K562 (cell line): Measurements from ENCODE around the gene SYDE1. TPM values are rescaled to one million over a fixed set of nuclear protein-coding genes. Genes with fewer than 3 reads are reported as not detected.

Source experiments
- ATAC-seq: fragments of 200-7000 bp; cut with Tn5 transposase; 3 replicates; pipeline ENCODE4 v1.9.1; 2020; ENCODE audit warnings: moderate library complexity
- BruUV-seq: library from RNA; stranded (reverse); fragments of 400-500 nt; replicated peaks from 2 replicates; lab custom pipeline; 2021; lab: Mats Ljungman, UMichigan
- CTCF ChIA-PET: fragments of 300-600 bp; formaldehyde crosslinking; extraction: SDS; loops from one replicate; lab custom pipeline; 2021; ENCODE audit warnings: low intra/inter-chr PET ratio; lab: Yijun Ruan, JAX
- POLR2A ChIA-PET: fragments of 300-600, 350-650 bp; sonication (Branson Sonifier 250); formaldehyde crosslinking; extraction: SDS; loops from one replicate; lab custom pipeline; 2021; ENCODE audit warnings: antibody characterized with exemption, inconsistent platforms; lab: Yijun Ruan, JAX
- DNase-seq, 4 experiments: peaks; one replicate each; pipeline versions ENCODE4 v3.0.0 to v3.0.0-alpha.2; 2011 to 2018; ENCODE audit warnings: low spot score in 3 of 4, mixed read lengths in 3 of 4; ENCODE audit errors: extremely low read depth in 1 of 4
- FAIRE-seq: peaks from 2 replicates; lab custom pipeline; 2011; peaks lifted over from hg19 to GRCh38; lab: Jason Lieb, UNC
- H2AFZ ChIP-seq: 2 replicates; pipeline ENCODE4 v1.6.0; 2011; ENCODE audit warnings: low read depth, low read length, control low read depth, inconsistent platforms
- H3K27ac ChIP-seq: fragments of 200-600 bp; 3 replicates; pipeline ENCODE4 v1.8.0; 2011; ENCODE audit warnings: low read depth, mild to moderate bottlenecking, control low read depth, inconsistent platforms, low read length, moderate library complexity, mixed read lengths; ENCODE audit errors: extremely low read depth
- H3K27me3 ChIP-seq, 2 experiments: fragments of 300-600 bp in 1 of 2; 2 replicates in 1 of 2; 3 replicates in 1 of 2; pipeline versions ENCODE4 v1.6.0 to v1.8.0; 2011; ENCODE audit warnings: inconsistent platforms in 2 of 2, low read length in 2 of 2, mild to moderate bottlenecking in 1 of 2, mixed read lengths in 1 of 2, moderate library complexity in 1 of 2; ENCODE audit not compliant: control insufficient read depth in 2 of 2, insufficient read depth in 2 of 2
- H3K36me3 ChIP-seq: fragments of 300-600 bp; 3 replicates; pipeline ENCODE4 v1.8.0; 2011; ENCODE audit warnings: mild to moderate bottlenecking, low read length, inconsistent platforms; ENCODE audit not compliant: control insufficient read depth, insufficient read depth
- H3K4me1 ChIP-seq, 2 experiments: fragments of 200-600 bp in 1 of 2; replicated peaks in 1 of 2; 2 replicates in 1 of 2; 3 replicates in 1 of 2; pipeline versions ENCODE4 v1.5.1 to v1.8.0; 2011; ENCODE audit warnings: inconsistent platforms in 2 of 2, low read length in 2 of 2, mild to moderate bottlenecking in 1 of 2, mixed read lengths in 1 of 2, moderate library complexity in 1 of 2; ENCODE audit not compliant: control insufficient read depth in 2 of 2, insufficient read depth in 2 of 2
- H3K4me2 ChIP-seq: 2 replicates; pipeline ENCODE4 v1.6.1; 2011; ENCODE audit warnings: low read length, control low read depth, inconsistent platforms, mixed read lengths; ENCODE audit not compliant: insufficient read depth
- H3K4me3 ChIP-seq: fragments of 200-600 bp; sonication (generic), shearing (Covaris generic); 2 replicates; pipeline ENCODE4 v1.5.1; 2016; ENCODE audit warnings: control low read depth, inconsistent platforms
- H3K79me2 ChIP-seq: fragments of 200-600 bp; 3 replicates; pipeline ENCODE4 v1.8.0; 2011; ENCODE audit warnings: low read length, inconsistent platforms; ENCODE audit not compliant: control insufficient read depth, insufficient read depth
- H3K9ac ChIP-seq, 2 experiments: 2 replicates each; pipeline versions ENCODE4 v1.6.0 to v1.6.1; 2011; ENCODE audit warnings: low read depth in 2 of 2, low read length in 2 of 2, control low read depth in 1 of 2, inconsistent platforms in 1 of 2, mild to moderate bottlenecking in 1 of 2, mixed read lengths in 1 of 2; ENCODE audit not compliant: insufficient read depth in 1 of 2
- H3K9me1 ChIP-seq: one replicate; pipeline ENCODE4 v1.6.0; 2011; ENCODE audit warnings: inconsistent platforms, mild to moderate bottlenecking, low read length, moderate library complexity; ENCODE audit not compliant: control insufficient read depth, insufficient read depth
- H3K9me3 ChIP-seq: replicated peaks from 2 replicates; pipeline ENCODE4 v1.5.1; 2011; ENCODE audit warnings: low read depth, low read length, inconsistent platforms; ENCODE audit not compliant: control insufficient read depth, insufficient read depth
- H4K20me1 ChIP-seq: replicated peaks from 2 replicates; pipeline ENCODE4 v1.6.1; 2011; ENCODE audit warnings: low read length, inconsistent platforms, mixed read lengths; ENCODE audit not compliant: control insufficient read depth, insufficient read depth
- ARHGAP35 ChIP-seq: fragments of 450-650 bp; IDR thresholded peaks from 2 replicates; pipeline ENCODE4 v1.6.1; 2018; ENCODE audit not compliant: partially characterized antibody
- ETV1 ChIP-seq: fragments of 450-650 bp; conservative IDR thresholded peaks from 2 replicates; pipeline ENCODE4 v1.6.1; 2016; ENCODE audit warnings: missing genetic modification characterization, control low read depth, low read depth, missing compliant biosample characterization
- FIP1L1 ChIP-seq: fragments of 200-400 bp; formaldehyde crosslinking; IDR thresholded peaks from 2 replicates; pipeline ENCODE4 v1.6.1; 2018; ENCODE audit warnings: mild to moderate bottlenecking, low read depth, low read length; ENCODE audit not compliant: poor library complexity, severe bottlenecking
- FOXJ2 ChIP-seq: fragments of 200-800 bp; sonication (Bioruptor generic); IDR thresholded peaks from 2 replicates; pipeline ENCODE4 v1.6.1; 2016; ENCODE audit warnings: missing genetic modification characterization, missing compliant biosample characterization
- GTF2F1 ChIP-seq: IDR thresholded peaks from 2 replicates; pipeline ENCODE4 v1.6.1; 2011; ENCODE audit warnings: low read depth, low read length, improper control_type of control experiment
- MCM3 ChIP-seq: fragments of 450-650 bp; IDR thresholded peaks from 2 replicates; pipeline ENCODE4 v1.6.1; 2016
- NFYB ChIP-seq: IDR thresholded peaks from 2 replicates; pipeline ENCODE4 v1.6.1; 2011; ENCODE audit warnings: mild to moderate bottlenecking, moderate library complexity; ENCODE audit not compliant: insufficient read length; ENCODE audit errors: extremely low read depth
- PURB ChIP-seq: sonication (generic); formaldehyde crosslinking; IDR thresholded peaks from 2 replicates; pipeline ENCODE4 v1.9.0; 2021; ENCODE audit warnings: low read depth, mild to moderate bottlenecking, missing genetic modification reagents
- SAFB2 ChIP-seq: fragments of 200-400 bp; formaldehyde crosslinking; IDR thresholded peaks from 2 replicates; pipeline ENCODE4 v1.6.1; 2018; ENCODE audit warnings: borderline replicate concordance, low read length, low read depth, moderate library complexity; ENCODE audit not compliant: severe bottlenecking
- SMC3 ChIP-seq: conservative IDR thresholded peaks from 2 replicates; pipeline ENCODE4 v1.6.1; 2011; ENCODE audit warnings: low read depth, low read length, improper control_type of control experiment; ENCODE audit not compliant: insufficient read depth
- SRSF1 ChIP-seq: fragments of 200-400 bp; formaldehyde crosslinking; IDR thresholded peaks from 2 replicates; pipeline ENCODE4 v1.6.1; 2017; ENCODE audit warnings: mild to moderate bottlenecking, low read depth, low read length, moderate library complexity
- TAF15 ChIP-seq: fragments of 200-400 bp; formaldehyde crosslinking; IDR thresholded peaks from 2 replicates; pipeline ENCODE4 v1.6.1; 2017; ENCODE audit warnings: mild to moderate bottlenecking, low read depth, low read length, moderate library complexity
- TCFL5 ChIP-seq: fragments of 250-450 bp; sonication (Bioruptor Pico); conservative IDR thresholded peaks from 2 replicates; pipeline ENCODE4 v1.6.1; 2021; ENCODE audit warnings: mild to moderate bottlenecking, moderate library complexity, matching md5 sums
- TRIM24 ChIP-seq, 2 experiments: fragments of 450-650 bp; IDR thresholded peaks; 2 replicates each; pipeline ENCODE4 v1.6.1; 2016
- XRCC3 ChIP-seq: fragments of 450-650 bp; IDR thresholded peaks from 2 replicates; pipeline ENCODE4 v1.6.1; 2017; ENCODE audit warnings: mild to moderate bottlenecking, moderate library complexity
- ZBTB33 ChIP-seq: sonication (generic); formaldehyde crosslinking; IDR thresholded peaks from 2 replicates; pipeline ENCODE4 v1.8.1; 2023; ENCODE audit warnings: mild to moderate bottlenecking, missing genetic modification reagents
- ZFP91 ChIP-seq: sonication (generic); formaldehyde crosslinking; IDR thresholded peaks from 2 replicates; pipeline ENCODE4 v1.8.0; 2022; ENCODE audit warnings: mild to moderate bottlenecking, missing genetic modification reagents
- ZNF140 ChIP-seq: fragments of 250-450 bp; sonication (Bioruptor Pico); IDR thresholded peaks from 2 replicates; pipeline ENCODE4 v1.8.0; 2021; ENCODE audit warnings: moderate library complexity, mild to moderate bottlenecking, inconsistent platforms
- WGBS: fragments of 100-300 bp; shearing (Covaris generic); methylation state at CpG from one replicate; pipeline ENCODE4 v1.1.6; 2016; ENCODE audit warnings: low coverage, mixed read lengths; ENCODE audit not compliant: insufficient coverage; ENCODE audit errors: missing lambda C conversion rate; 5-methylcytosine and 5-hydroxymethylcytosine counted together
- in situ Hi-C: fragments of 300-500 bp; cut with MboI; formaldehyde crosslinking; loops from 4 replicates; pipeline ENCODE4 v1.15.0; 2018; ENCODE audit warnings: inconsistent platforms, mixed read lengths
- intact Hi-C: fragments of 100-400 bp; cut with micrococcal nuclease; formaldehyde crosslinking; loops from 2 replicates; pipeline ENCODE4 v1.14.2; 2022
- polyA plus RNA-seq, 8 experiments: library from polyadenylated mRNA; depleted of rRNA in 4 of 8; stranded (reverse) in 5 of 8; unstranded in 3 of 8; fragments of >200 nt; fragmentation: Nextera tagmentation in 2 of 8; fragmentation: Illumina TruSeq in 1 of 8; extraction: Ambion mirVana in 2 of 8; extraction: Trizol in 1 of 8; gene quantifications; 2 replicates each; pipeline versions ENCODE4 v1.2.1 to v1.2.3, GENCODE V29; 2011 to 2014; ENCODE audit warnings: inconsistent platforms in 1 of 8, missing spikeins in 1 of 8
- total RNA-seq, 7 experiments: library from RNA; depleted of rRNA in 6 of 7; stranded (reverse); fragments of >200 nt in 6 of 7; fragmentation: Illumina TruSeq in 2 of 7; extraction: Trizol in 2 of 7; gene quantifications; 2 replicates each; pipeline versions ENCODE4 v1.2.1 to v1.2.3, GENCODE V29; 2011 to 2021; ENCODE audit warnings: low replicate concordance in 1 of 7

Gene SYDE1
- total and polyA plus RNA-seq, 9 of the 15 experiments (the other 6 are each of a cell fraction or from before 2014, with no cell fraction given) = 0.04 TPM; not detected in 8

DNA sequence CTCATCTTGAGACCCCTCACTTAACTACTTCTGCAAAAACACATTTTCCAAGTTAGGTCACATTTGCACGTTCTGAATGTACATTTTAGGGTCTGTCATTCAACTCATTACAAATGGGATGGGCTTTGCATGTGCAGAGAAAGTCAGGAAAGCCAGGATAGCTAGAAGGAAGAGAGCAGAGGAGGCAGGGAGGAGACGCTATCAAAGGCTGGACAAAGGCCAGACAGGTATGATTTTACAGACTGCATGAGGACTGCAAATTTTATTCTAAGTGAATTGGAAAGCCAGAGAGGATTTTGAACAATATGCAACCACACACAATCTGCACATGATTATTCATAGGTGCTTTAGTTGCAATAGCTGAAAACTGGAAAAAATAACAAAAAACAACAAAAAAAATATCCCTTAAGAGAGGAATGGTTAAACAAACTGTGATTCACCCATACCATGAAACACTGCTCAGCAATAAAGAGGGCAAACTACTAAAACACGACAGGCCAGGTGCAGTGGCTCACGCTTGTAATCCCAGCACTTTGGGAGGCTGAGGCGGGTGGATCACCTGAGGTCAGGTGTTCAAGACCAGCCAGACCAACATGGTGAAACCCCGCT, 21.1 kb downstream of the SYDE1 start:
- no peak overlapping the region for H3K9ac ChIP-seq
- 13% methylated on average over 6 of the region's 6 CpGs for WGBS
- BruUV-seq = no TSS peak
- H3K79me2 ChIP-seq = peaks cover 11% of the 10 kb centered on the region
- POLR2A ChIA-PET = interaction anchor here (0.6 kb wide), 1 partner anchor 1758 kb away, joined by 3 read pairs; no protein-coding TSS in a partner anchor
- peaks cover 5 to 21% of the 10 kb centered on the region in 2 experiments; a peak in 4 of 5 replicates for H3K4me1 ChIP-seq
- H4K20me1 ChIP-seq = no peaks in the 10 kb centered on the region
- no peak for TF ChIP-seq ARHGAP35
- TF ChIP-seq SRSF1 = no peak
- no peak for TF ChIP-seq MCM3
- TF ChIP-seq XRCC3 = no peak
- TF ChIP-seq TCFL5 (CRISPR knock-in tag) = no peak
- no peak for TF ChIP-seq FIP1L1
- no peak for TF ChIP-seq SMC3
- TF ChIP-seq NFYB = no peak
- TF ChIP-seq TAF15 = no peak
- TF ChIP-seq SAFB2 = no peak
- no peak for TF ChIP-seq GTF2F1
- TF ChIP-seq TRIM24 (IDR thresholded peaks at IDR 0.05) = no peak
- TF ChIP-seq ZBTB33 (CRISPR knock-in tag) = no peak
- TF ChIP-seq ZFP91 (CRISPR knock-in tag) = no peak
- no peak for TF ChIP-seq FOXJ2 (tag)
- TF ChIP-seq ETV1 (tag) = no peak
- TF ChIP-seq ZNF140 (CRISPR knock-in tag) = no peak
- TF ChIP-seq PURB (CRISPR knock-in tag) = no peak
- H3K4me2 ChIP-seq = no peak overlapping the region
- H3K27me3 ChIP-seq = peaks cover 7 to 20% of the 10 kb centered on the region in 2 experiments; a peak in 3 of 5 replicates
- peaks cover 6% of the 10 kb centered on the region for H3K9me1 ChIP-seq
- in situ Hi-C loops = no loop called here
- ATAC-seq (no peak), DNase-seq (no peak), FAIRE-seq (no peak)
- intact Hi-C loops = no loop called here
- no peak overlapping the region for H2AFZ ChIP-seq
- H3K9me3 ChIP-seq = no peaks in the 10 kb centered on the region
- no peak overlapping the region for H3K4me3 ChIP-seq
- CTCF ChIA-PET = no interaction called here
- H3K27ac ChIP-seq = no peak overlapping the region
- no peaks in the 10 kb centered on the region for H3K36me3 ChIP-seq
